Measurements from ENCODE around the gene ROBO2.
A peak's percentile ranks its signal among the peaks of the same experiment; 100 is the strongest.

The ROBO2 gene

GRCh38 chr3:77171026-77171425, 131.1 kb downstream of the ROBO2 start:
- Histone ChIP-seq H3K4me3 (no peak overlapping the region), H3K27ac (no peak overlapping the region)

- no peak overlapping the region for H3K4me3 ChIP-seq
- H3K27ac ChIP-seq, result no peak overlapping the region
These were observed 139.9 kb downstream of the ROBO2 start for GRCh38 chr3:77179762-77180161.

- Histone ChIP-seq H3K4me3 (no peak overlapping the region), H3K27ac (no peak overlapping the region)
These were observed 142.4 kb downstream of the ROBO2 start for GRCh38 chr3:77182341-77182740.

DNA sequence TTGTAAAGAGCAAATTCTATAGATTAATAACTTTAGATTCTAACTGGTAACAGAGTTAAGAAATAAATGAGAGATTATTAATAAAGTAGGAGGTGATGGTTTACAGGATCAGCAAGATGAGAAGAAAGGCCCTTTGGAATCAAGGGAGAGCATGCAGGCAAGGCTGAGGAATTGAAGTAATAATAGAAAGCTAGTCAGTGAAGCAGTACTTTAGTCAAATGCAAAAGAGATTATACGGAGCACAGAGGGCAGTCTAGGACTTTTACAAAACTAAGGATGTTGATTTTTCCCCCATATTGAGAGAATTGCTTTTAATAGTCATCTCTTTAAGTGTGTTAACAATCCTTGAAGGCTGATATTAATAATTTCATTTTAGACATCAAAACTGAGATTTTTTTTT, 146.4 kb downstream of the ROBO2 start:
- H3K27ac ChIP-seq, result no peak overlapping the region
- no peak overlapping the region for H3K4me3 ChIP-seq

GRCh38 chr3:77186728-77187127, 146.8 kb downstream of the ROBO2 start:
- Histone ChIP-seq H3K4me3 (no peak overlapping the region), H3K27ac (peak overlapping the region in 1 of 21 experiments; percentile 12)

- H3K4me3 ChIP-seq, result no peak overlapping the region
- no peak overlapping the region for H3K27ac ChIP-seq
These were observed 148.3 kb downstream of the ROBO2 start for GRCh38 chr3:77188210-77188609.

- Histone ChIP-seq H3K27ac (no peak overlapping the region), H3K4me3 (no peak overlapping the region)
These were observed 149.4 kb downstream of the ROBO2 start for GRCh38 chr3:77189258-77189657.

GRCh38 chr3:77189684-77190083, 149.8 kb downstream of the ROBO2 start:
- Histone ChIP-seq H3K27ac (no peak overlapping the region), H3K4me3 (no peak overlapping the region)

DNA sequence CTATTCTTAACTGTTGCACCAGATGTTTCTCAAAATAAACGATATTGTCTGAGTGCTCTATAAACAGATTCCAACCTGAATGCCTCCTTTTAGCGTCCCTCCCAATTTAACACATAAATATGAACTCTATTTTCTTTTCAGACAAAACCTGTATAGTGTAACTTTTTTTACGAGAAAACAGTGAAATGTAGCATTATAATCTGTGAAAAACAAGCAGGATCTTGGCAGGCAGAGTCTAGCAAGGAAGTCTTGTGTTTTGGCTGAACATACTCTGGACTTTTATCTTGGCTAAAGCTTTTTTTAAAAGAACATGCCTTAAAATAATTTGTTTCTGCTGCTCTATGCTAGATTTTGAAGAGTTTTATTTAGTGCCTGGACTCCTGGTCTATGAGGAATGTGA, 150.5 kb downstream of the ROBO2 start:
- Histone ChIP-seq H3K27ac (no peak overlapping the region), H3K4me3 (no peak overlapping the region)

DNA sequence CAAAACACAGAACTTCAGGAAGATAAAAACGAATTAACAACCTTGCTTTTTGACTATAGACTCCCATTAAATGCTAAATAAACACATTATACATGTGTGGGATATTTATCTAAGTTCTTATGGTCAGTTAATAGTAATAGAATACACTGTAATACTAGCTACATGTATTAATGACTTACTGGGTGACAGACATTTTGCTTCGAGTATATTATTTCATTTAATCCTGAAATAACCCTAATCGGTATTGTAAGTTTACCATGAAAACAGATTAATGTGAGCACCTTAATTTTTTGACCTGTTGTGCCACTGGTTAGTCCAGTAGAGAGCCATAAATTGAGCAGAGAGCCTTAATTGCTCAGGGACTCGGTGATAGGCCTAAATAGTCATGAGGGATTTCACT, 151.1 kb downstream of the ROBO2 start:
- H3K4me3 ChIP-seq, result no peak overlapping the region
- H3K27ac ChIP-seq, result no peak overlapping the region

GRCh38 chr3:77191640-77192039, 151.7 kb downstream of the ROBO2 start:
- Histone ChIP-seq H3K27ac (no peak overlapping the region), H3K4me3 (no peak overlapping the region)

- Histone ChIP-seq H3K27ac (no peak overlapping the region), H3K4me3 (no peak overlapping the region)
These were observed 156.1 kb downstream of the ROBO2 start for GRCh38 chr3:77195766-77196545.

DNA sequence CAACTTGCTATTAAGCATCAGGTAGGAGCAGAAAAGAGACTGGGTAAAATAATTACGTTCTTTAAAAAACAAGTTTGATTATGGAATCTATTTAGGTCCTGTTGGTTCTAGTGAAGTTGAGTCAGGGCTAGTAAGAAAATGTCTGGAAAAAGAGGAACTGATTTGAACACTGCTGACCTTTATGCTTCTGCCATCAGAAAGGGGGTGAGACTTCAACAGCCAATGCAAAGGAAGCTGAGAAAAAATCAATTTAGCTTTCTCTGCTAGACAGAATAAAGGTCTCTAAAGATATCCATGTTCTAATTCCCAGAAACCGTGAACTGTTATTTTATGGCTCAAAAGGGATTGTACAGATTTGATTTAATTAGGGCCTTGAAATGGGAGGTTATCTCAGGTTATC, 157.5 kb downstream of the ROBO2 start:
- H3K4me3 ChIP-seq, result no peak overlapping the region

GRCh38 chr3:77203851-77204250, 164.0 kb downstream of the ROBO2 start:
- Histone ChIP-seq H3K4me3 (no peak overlapping the region), H3K27ac (no peak overlapping the region)

More for the DNA sequence above, 157.5 kb downstream of the ROBO2 start:
- H3K27ac ChIP-seq, result no peak overlapping the region

GRCh38 chr3:77204788-77205187, 164.9 kb downstream of the ROBO2 start:
- H3K4me3 ChIP-seq, result no peak overlapping the region

GRCh38 chr3:77207753-77208152, 167.9 kb downstream of the ROBO2 start:
- Histone ChIP-seq H3K4me3 (no peak overlapping the region), H3K27ac (no peak overlapping the region)

More at GRCh38 chr3:77204788-77205187, 164.9 kb downstream of the ROBO2 start:
- no peak overlapping the region for H3K27ac ChIP-seq

- H3K27ac ChIP-seq, result no peak overlapping the region
- H3K4me3 ChIP-seq, result no peak overlapping the region
These were observed 182.8 kb downstream of the ROBO2 start for GRCh38 chr3:77222701-77223100.

GRCh38 chr3:77227567-77227966, 187.7 kb downstream of the ROBO2 start:
- H3K4me3 ChIP-seq, result no peak overlapping the region
- H3K27ac ChIP-seq, result no peak overlapping the region

DNA sequence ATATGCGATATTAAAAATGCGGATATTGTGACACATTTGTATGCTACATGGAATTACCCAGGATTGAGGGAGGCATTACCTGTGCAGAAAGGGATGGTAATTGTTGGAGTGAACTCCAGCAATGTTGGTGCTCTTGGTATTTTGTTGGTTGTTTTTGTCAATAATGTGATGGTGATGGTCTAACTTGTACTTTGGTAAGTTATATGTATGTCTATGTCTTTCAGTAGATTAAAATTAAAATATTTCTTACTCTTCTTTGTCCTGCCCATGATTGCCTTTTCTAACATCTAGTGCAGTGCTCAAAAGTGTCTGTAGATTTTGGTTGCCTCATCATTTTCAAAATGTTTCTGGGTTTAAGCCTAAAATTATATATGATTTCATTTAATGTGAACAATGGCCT, 192.7 kb downstream of the ROBO2 start:
- no peak overlapping the region for H3K27ac ChIP-seq
- no peak overlapping the region for H3K4me3 ChIP-seq

DNA sequence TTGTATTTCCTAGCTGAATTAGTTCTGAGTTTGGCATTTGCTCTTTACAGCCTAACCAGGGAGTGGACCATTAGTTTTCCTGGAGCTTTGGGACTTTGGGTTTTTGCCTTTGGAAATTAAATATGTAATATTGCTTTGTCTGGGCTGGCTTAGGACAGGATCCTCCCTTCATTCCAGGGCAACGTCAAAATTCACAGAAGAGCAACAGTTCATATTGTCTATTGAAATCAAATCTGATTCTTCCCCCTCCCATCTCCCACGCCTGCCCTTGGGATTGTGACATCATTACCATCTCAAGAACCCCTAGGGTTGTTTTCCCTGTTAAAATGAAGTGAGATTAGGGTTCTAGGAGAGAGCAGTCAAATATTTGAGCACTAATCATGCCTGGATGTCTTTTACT, 194.1 kb downstream of the ROBO2 start:
- H3K4me3 ChIP-seq, result no peak overlapping the region
- H3K27ac ChIP-seq, result no peak overlapping the region

DNA sequence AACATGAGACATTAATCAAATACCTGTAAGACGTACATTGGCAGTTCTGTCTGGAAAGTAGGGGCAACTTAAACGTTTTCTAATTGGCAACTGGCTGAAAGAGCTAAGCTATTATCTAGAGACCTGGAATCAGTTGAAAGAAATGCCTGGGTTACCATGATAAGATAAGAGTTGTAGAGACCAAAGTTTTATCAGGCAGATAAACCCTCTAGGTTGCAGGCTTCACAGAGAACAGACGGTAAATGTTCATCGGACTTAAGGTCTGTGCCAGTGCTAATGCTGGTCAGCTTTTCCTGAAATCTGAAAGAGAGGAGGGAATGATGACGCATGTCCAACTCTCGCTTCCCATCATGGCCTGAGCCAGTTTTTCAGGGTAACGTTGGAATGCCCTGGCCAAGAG, 196.2 kb downstream of the ROBO2 start:
- no peak overlapping the region for H3K27ac ChIP-seq
- H3K4me3 ChIP-seq, result no peak overlapping the region

DNA sequence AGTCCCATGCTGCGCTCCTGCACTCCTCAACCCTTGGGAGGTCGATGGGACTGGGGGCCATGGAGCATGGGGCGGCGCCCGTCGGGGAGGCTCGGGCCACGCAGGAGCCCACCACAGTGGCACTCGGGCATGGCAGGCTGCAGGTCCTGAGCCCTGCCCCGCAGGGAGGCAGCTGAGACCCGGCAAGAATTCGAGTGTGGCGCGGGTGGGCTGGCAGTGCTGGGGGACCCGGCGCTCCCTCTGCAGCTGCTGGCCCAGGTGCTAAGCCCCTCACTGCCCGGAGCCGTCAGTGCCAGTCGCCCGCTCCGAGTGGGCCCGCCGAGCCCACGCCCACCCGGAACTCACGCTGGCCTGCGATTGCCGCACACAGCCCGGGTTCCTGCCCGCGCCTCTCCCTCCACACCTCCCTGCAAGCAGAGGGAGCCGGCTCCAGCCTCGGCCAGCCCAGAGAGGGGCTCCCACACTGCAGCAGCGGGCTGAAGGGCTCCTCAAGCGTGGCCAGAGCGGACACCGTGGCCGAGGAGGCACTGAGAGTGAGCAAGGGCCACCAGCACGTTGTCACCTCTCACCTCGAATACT, 200.3 kb downstream of the ROBO2 start:
- Histone ChIP-seq H3K27ac (no peak overlapping the region), H3K4me3 (no peak overlapping the region)

Measured in skin epidermis (tissue), 12 donors.